ENCODE data around the gene TIMP3. TPM values are rescaled to one million over a fixed set of nuclear protein-coding genes. Genes with fewer than 3 reads are reported as not detected.
A peak's percentile ranks its signal among the peaks of the same experiment; 100 is the strongest.

TIMP3 gene
- total and polyA plus RNA-seq, 10 donors: 19.7 to 689 (median 367) TPM

GRCh38 chr22:32849501-32849900, 48.0 kb downstream of the TIMP3 start:
- peaks cover 0 to 67% (median 5%) of the 10 kb centered on the region in 6 donors for H3K36me3 ChIP-seq
- no peak overlapping the region for H3K4me3 ChIP-seq
- DNase-seq: no peak
- WGBS, 5 donors: 69 to 85% (median 83%) methylated on average over 4 of the region's 4 CpGs
- intact Hi-C loops (cut with DNase I; ENCODE audit: low total_unique reads): no loop called here
- peak in 2 of 3 donors; percentile 17 to 33 for TF ChIP-seq POLR2AphosphoS5 (IDR thresholded peaks at IDR 0.05)
- no peak for TF ChIP-seq POLR2A (IDR thresholded peaks at IDR 0.05)
- no peaks in the 10 kb centered on the region for H3K9me3 ChIP-seq
- peaks cover 0 to 53% (median 10%) of the 10 kb centered on the region in 6 donors for H3K4me1 ChIP-seq
- H3K27ac ChIP-seq: peak overlapping the region in 1 of 8 donors; percentile 17
- no peaks in the 10 kb centered on the region for H3K27me3 ChIP-seq (replicated peaks in 1 of 7)

- Histone ChIP-seq H3K27me3 (replicated peaks in 1 of 7) (no peaks in the 10 kb centered on the region), H3K4me1 (peaks cover 0 to 53% (median 10%) of the 10 kb centered on the region in 6 donors), H3K27ac (peak overlapping the region in 2 of 8 donors; percentile 15 to 17), H3K4me3 (no peak overlapping the region), H3K9me3 (no peaks in the 10 kb centered on the region), H3K36me3 (peaks cover 0 to 72% (median 7%) of the 10 kb centered on the region in 6 donors)
- intact Hi-C loops (cut with DNase I; ENCODE audit: low total_unique reads): no loop called here
- no peak for DNase-seq
- TF ChIP-seq POLR2AphosphoS5 (IDR thresholded peaks at IDR 0.05) (peak in 1 of 3 donors; percentile 14), CTCF (IDR thresholded peaks at IDR 0.05 in 8 of 11, conservative IDR thresholded peaks at IDR 0.05 in 3 of 11) (no peak)
- 84 to 95% (median 91%) methylated on average over 3 of the region's 3 CpGs for WGBS, 5 donors
These were observed 48.7 kb downstream of the TIMP3 start for GRCh38 chr22:32850157-32850556.

- peaks cover 0 to 73% (median 8%) of the 10 kb centered on the region in 6 donors for H3K36me3 ChIP-seq
These were observed 49.3 kb downstream of the TIMP3 start for GRCh38 chr22:32850591-32851517.

More at GRCh38 chr22:32850591-32851517, 49.3 kb downstream of the TIMP3 start:
- no peak overlapping the region for H3K4me3 ChIP-seq
- H3K27me3 ChIP-seq (replicated peaks in 1 of 7): no peaks in the 10 kb centered on the region
- TF ChIP-seq POLR2A (IDR thresholded peaks at IDR 0.05) (no peak), CTCF (IDR thresholded peaks at IDR 0.05 in 8 of 11, conservative IDR thresholded peaks at IDR 0.05 in 3 of 11) (no peak), POLR2AphosphoS5 (IDR thresholded peaks at IDR 0.05) (peak in 2 of 3 donors; percentile 34 to 43)
- no peak for DNase-seq
- peak overlapping the region in 2 of 8 donors; percentile 15 to 19 for H3K27ac ChIP-seq
- no peaks in the 10 kb centered on the region for H3K9me3 ChIP-seq
- peaks cover 0 to 47% (median 10%) of the 10 kb centered on the region in 6 donors for H3K4me1 ChIP-seq
- 79 to 88% (median 82%) methylated on average over 11 of the region's 11 CpGs for WGBS, 5 donors
- intact Hi-C loops (cut with DNase I; ENCODE audit: low total_unique reads): no loop called here

Data from spleen (tissue), 11 donors.